Activated CD8-positive, alpha-beta memory T cell treated with anti-CD3 and anti-CD28 coated beads for 48 hours (primary cell): ENCODE measurements around the gene PRCD.
"Not testable (repeated sequence)": the region's sequence is repeated elsewhere in the genome, so short reads cannot be mapped to it uniquely, and the experiment has no call there.

Experiments
- DNase-seq, 3 experiments: peaks; one replicate each; pipeline ENCODE4 v3.0.0-alpha.2; 2020; ENCODE audit warnings: low read depth in 2 of 3, low spot score in 2 of 3

Gene PRCD

GRCh38 chr17:76504117-76504516, 35.7 kb upstream of the PRCD start:
- no peak for DNase-seq

GRCh38 chr17:76506408-76507345, 33.2 kb upstream of the PRCD start:
- peak; percentile 74 to 93 (median 91) for DNase-seq

GRCh38 chr17:76508472-76509063, 31.3 kb upstream of the PRCD start:
- DNase-seq: not testable (repeated sequence)

GRCh38 chr17:76510831-76511244, 29.0 kb upstream of the PRCD start:
- DNase-seq: no peak

- no peak for DNase-seq
Measured at GRCh38 chr17:76511668-76512365, 28.0 kb upstream of the PRCD start.

DNA sequence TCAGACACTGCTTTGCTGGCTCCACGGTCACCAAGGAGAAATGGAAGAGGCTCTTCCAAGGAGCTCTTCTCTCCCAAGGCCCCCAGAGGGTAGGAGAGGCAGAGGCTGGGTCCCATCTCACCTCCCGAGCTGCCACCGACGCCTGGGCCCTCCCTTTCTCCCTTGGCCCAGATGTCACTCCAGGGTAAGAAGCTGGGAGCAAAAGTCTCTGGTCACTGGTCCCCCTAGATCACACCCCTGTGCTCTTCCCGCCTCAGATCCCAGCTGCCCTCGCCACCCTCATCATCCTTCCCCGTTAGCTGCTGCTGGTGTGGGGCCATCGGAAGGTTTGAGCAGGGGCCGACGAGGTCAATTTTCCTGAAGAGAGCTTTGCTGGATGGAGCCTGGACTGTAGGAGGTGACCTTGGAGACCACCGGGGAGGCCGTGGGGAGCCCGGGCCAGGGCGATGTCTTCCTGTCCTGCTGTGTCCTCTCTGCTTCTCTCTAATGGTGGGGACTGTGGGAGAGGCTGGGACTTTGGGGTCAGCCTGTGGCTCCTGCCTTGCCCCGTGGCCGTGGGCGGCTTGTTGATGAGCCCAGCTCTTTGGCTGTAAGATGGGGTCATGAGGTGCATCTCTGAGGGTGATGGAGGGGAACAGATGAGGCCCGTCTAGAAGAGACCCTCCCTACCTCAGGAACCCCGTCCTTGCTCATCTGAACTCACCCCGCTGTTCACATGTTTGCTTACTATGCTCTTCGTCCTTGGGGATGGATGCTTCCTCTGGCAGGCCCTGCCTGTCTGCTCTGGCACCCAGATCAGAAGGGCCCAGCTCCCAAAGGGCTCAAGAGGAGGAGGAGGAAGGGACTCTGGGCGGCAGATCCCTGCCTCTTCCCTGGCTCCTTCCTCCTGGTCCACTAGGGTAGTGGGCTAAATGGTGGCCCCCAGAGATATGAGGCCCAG, 27.2 kb upstream of the PRCD start:
- DNase-seq: no peak

- DNase-seq: no peak
Measured at GRCh38 chr17:76513306-76513692, 26.5 kb upstream of the PRCD start.

- DNase-seq: not testable (repeated sequence)
Measured at GRCh38 chr17:76514355-76514754, 25.5 kb upstream of the PRCD start.

GRCh38 chr17:76515274-76515949, 24.4 kb upstream of the PRCD start:
- peak; percentile 43 to 77 (median 68) for DNase-seq

DNA sequence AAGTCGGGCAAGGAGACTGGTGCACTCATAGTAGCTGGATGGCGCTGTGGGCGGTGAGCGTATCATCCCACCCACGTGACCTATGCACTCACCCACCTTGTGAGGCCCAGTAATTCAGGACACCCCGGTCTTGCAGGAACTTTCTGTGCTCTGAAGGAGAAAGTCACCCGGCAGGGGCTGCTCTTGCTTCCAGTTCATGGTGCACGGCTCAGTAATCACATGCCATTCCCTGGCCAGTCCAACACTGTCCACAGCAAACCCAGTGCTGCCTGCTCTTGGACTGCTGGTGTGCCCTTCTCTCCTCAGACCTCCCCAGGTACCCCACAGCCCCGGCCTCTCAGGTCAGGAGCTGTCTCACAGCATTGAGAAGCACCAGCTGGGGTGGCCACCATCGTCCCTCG, 22.2 kb upstream of the PRCD start:
- DNase-seq: no peak

GRCh38 chr17:76519048-76519966, 20.5 kb upstream of the PRCD start:
- DNase-seq: no peak

DNA sequence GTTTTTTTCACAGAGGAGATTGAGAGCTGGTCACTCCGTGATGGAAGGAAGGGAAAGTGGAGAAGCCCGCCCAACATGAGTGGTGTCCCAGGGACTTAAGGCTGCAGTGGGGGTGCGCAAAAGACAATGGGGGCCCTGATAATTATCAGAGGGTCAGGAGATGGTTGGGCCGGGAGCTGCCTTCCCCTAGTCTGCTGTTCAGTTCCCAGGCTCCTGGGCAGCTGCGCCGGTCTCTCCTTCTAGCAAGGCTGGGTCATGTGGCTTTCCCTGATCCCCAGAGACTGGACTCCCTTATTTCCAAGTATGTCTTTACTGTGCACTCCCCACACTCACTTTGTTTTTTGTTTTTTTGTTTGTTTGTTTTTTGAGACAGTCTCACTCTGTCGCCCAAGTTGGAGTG, 18.6 kb upstream of the PRCD start:
- DNase-seq: no peak

DNA sequence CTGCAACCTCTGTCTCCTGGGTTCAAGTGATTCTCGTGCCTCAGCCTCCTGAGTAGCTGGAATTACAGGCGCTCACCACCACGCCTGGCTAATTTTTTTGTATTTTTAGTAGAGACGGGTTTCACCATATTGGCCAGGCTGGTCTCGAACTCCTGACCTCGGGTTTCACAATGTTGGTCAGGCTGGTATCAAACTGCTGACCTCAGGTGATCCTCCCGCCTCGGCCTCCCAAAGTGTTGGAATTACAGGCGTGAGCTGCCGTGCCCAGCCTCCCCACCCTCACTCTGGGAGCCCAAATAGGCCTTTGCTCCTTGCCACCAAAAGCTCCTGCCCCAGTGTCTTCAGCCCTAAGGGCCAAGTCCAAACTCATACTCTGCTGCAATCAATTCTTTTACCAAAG, 18.2 kb upstream of the PRCD start:
- DNase-seq: not testable (repeated sequence)

DNA sequence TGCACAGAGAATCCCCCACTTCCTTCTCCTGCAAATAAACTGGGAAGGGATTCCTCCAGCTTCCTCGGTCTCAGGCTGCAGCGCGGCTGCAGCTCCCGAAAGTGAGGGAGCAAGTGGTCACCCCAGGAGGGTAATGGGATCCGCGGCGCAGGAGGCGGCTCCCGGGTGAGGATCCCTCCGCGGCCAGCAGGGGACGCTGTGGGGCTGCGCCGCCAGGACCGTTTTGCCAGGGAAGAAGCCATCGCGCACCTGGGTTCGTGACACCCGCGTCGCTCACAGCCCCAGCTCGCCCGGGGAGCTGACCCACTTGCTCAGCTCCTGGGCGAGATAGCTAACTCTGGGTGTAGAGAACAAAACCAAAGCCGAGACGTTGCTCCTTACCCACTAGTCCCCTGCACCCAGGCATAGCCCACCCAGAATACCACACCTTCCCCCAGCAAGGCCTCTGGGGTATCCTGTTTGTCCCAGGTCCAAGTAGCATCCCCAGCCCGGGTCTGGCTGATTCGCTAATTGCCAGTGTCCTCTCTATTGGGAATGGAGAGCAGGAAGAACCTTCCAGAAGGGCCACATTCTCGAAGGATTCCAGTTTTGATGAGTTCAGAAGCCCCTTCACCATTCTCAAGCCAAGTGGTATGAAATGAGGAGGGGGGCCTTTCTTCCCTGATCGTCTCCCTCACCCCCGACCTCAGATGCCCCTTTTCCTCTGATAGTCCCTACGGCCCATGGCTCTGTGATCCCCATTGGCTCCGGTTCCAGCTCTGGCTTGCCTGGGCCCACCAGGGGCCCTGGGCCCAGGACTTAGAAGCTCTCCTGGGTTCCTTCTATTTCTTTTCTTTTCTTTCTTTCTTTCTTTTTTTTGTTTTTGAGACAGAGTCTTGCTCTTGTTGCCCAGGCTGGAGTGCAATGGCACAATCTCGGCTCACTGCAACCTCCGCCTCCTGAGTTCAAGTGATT, 16.5 kb upstream of the PRCD start:
- DNase-seq: peak; percentile 62 to 84 (median 77)

GRCh38 chr17:76524598-76525512, 15.0 kb upstream of the PRCD start:
- no peak for DNase-seq

GRCh38 chr17:76525513-76525833, 14.4 kb upstream of the PRCD start:
- DNase-seq: not testable (repeated sequence)

- DNase-seq: not testable (repeated sequence)
Measured at GRCh38 chr17:76527016-76527415, 12.8 kb upstream of the PRCD start.
